HepG2 (cell line): Measurements from ENCODE around the gene SAMD15. TPM values are rescaled to one million over a fixed set of nuclear protein-coding genes. Genes with fewer than 3 reads are reported as not detected.

Experiments
- HDAC1 ChIP-seq: sonication (generic); formaldehyde crosslinking; IDR thresholded peaks from 2 replicates; pipeline ENCODE4 v1.5.1; 2020; ENCODE audit warnings: mild to moderate bottlenecking, missing genetic modification reagents
- MYC ChIP-seq: sonication (generic); formaldehyde crosslinking; IDR thresholded peaks from 2 replicates; pipeline ENCODE4 v1.9.0; 2021; ENCODE audit warnings: missing genetic modification reagents, borderline replicate concordance
- NKX3-1 ChIP-seq: sonication (generic); formaldehyde crosslinking; IDR thresholded peaks from 2 replicates; pipeline ENCODE4 v1.5.0; 2020; ENCODE audit warnings: missing genetic modification reagents
- NR3C1 ChIP-seq: sonication (generic); formaldehyde crosslinking; IDR thresholded peaks from 2 replicates; pipeline ENCODE4 v1.4.0; 2020; ENCODE audit warnings: missing genetic modification reagents
- PRDM10 ChIP-seq: sonication (generic); formaldehyde crosslinking; IDR thresholded peaks from 2 replicates; pipeline ENCODE4 v1.4.0; 2020; ENCODE audit warnings: low read depth, missing genetic modification reagents
- PRDM15 ChIP-seq: sonication (generic); formaldehyde crosslinking; IDR thresholded peaks from 2 replicates; pipeline ENCODE4 v1.4.0; 2020; ENCODE audit warnings: missing genetic modification reagents
- RCOR2 ChIP-seq: IDR thresholded peaks from 2 replicates; pipeline ENCODE4 v1.6.1; 2016; ENCODE audit warnings: missing biosample characterization, missing genetic modification reagents
- RFX5 ChIP-seq: IDR thresholded peaks from 2 replicates; pipeline ENCODE4 v1.6.1; 2011; ENCODE audit warnings: low read depth, low read length, improper control_type of control experiment
- USF2 ChIP-seq, 2 experiments: sonication (generic) in 1 of 2; formaldehyde crosslinking in 1 of 2; IDR thresholded peaks; 2 replicates each; pipeline versions ENCODE4 v1.5.1 to v1.6.1; 2011 to 2020; ENCODE audit warnings: borderline replicate concordance in 1 of 2, low read depth in 1 of 2, low read length in 1 of 2, mild to moderate bottlenecking in 1 of 2, missing genetic modification reagents in 1 of 2, moderate library complexity in 1 of 2
- ZBTB10 ChIP-seq: sonication (generic); formaldehyde crosslinking; IDR thresholded peaks from 2 replicates; pipeline ENCODE4 v1.4.0; 2020; ENCODE audit warnings: missing genetic modification reagents, borderline replicate concordance
- ZFP36 ChIP-seq: fragments of 150-350 bp; IDR thresholded peaks from 2 replicates; pipeline ENCODE4 v1.6.1; 2018; ENCODE audit warnings: borderline replicate concordance, low read length, low read depth; ENCODE audit not compliant: partially characterized antibody
- ZNF235 ChIP-seq: sonication (generic); formaldehyde crosslinking; IDR thresholded peaks from 2 replicates; pipeline ENCODE4 v1.8.1; 2023; ENCODE audit warnings: mild to moderate bottlenecking, missing genetic modification reagents, borderline replicate concordance
- ZNF333 ChIP-seq: sonication (generic); formaldehyde crosslinking; IDR thresholded peaks from 2 replicates; pipeline ENCODE4 v1.4.0; 2020; ENCODE audit warnings: mild to moderate bottlenecking, missing genetic modification reagents, borderline replicate concordance
- ZNF563 ChIP-seq: sonication (generic); formaldehyde crosslinking; IDR thresholded peaks from 2 replicates; pipeline ENCODE4 v1.8.0; 2022; ENCODE audit warnings: mild to moderate bottlenecking, moderate library complexity, missing genetic modification reagents
- ZNF576 ChIP-seq: sonication (generic); formaldehyde crosslinking; IDR thresholded peaks from 2 replicates; pipeline ENCODE4 v1.4.0; 2020; ENCODE audit warnings: mild to moderate bottlenecking, missing genetic modification reagents
- polyA plus RNA-seq, 8 experiments: library from polyadenylated mRNA; depleted of rRNA in 3 of 8; stranded (reverse) in 7 of 8; unstranded in 1 of 8; fragments of >200 nt; fragmentation: Illumina TruSeq in 4 of 8; extraction: Trizol in 4 of 8; gene quantifications; 2 replicates each; pipeline versions ENCODE4 v1.2.1 to v1.2.3, GENCODE V29; 2011 to 2016; ENCODE audit warnings: low read depth in 4 of 8, missing spikeins in 1 of 8, mixed read lengths in 1 of 8; ENCODE audit not compliant: insufficient read depth in 1 of 8
- total RNA-seq, 5 experiments: library from RNA; depleted of rRNA; stranded (reverse); fragments of >200 nt; fragmentation: Illumina TruSeq; extraction: Trizol; gene quantifications; 2 replicates each; pipeline ENCODE4 v1.2.3, GENCODE V29; 2016; ENCODE audit warnings: low read depth in 1 of 5

SAMD15 gene
- total and polyA plus RNA-seq, 2 of the 13 experiments (the other 11 are each of a cell fraction or from before 2014, with no cell fraction given), result 0.09 to 1.3 TPM

- TF ChIP-seq ZNF235 (0 out of 2 replicates have a peak, but pooled peaks have one; percentile 57), ZNF576 (CRISPR knock-in tag) (no peak), ZNF333 (CRISPR knock-in tag) (0 out of 2 replicates have a peak, but pooled peaks have one; percentile 63), USF2 (IDR thresholded peaks at IDR 0.05; ENCODE audit: low read depth, low read length) (no peak), USF2 (CRISPR knock-in tag; IDR thresholded peaks at IDR 0.05; ENCODE audit: borderline replicate concordance) (no peak), ZBTB10 (CRISPR knock-in tag) (no peak), RFX5 (no peak), NR3C1 (CRISPR knock-in tag) (no peak), PRDM10 (no peak), PRDM15 (CRISPR knock-in tag) (peak; percentile 66; the same call in 1 of the 2 replicates), NKX3-1 (0 out of 2 replicates have a peak, but pooled peaks have one; percentile 61), ZNF563 (CRISPR knock-in tag) (peak; percentile 95), MYC (CRISPR knock-in tag) (peak; percentile 47; the same call in 1 of the 2 replicates), ZFP36 (no peak), RCOR2 (CRISPR knock-in tag) (no peak), HDAC1 (CRISPR knock-in tag) (peak; percentile 90)
Measured at GRCh38 chr14:77376771-77377501, at the start of gene SAMD15, which contains the start of gene TMED8 (continued).
